MV-4-11 (cell line): ENCODE measurements around the gene VPS4B.
"Not testable (repeated sequence)": the region's sequence is repeated elsewhere in the genome, so short reads cannot be mapped to it uniquely, and the experiment has no call there.

ENCODE experiments used
- DNase-seq: peaks from one replicate; lab custom pipeline; 2025; lab: John Stamatoyannopoulos, UW

Gene VPS4B

DNA sequence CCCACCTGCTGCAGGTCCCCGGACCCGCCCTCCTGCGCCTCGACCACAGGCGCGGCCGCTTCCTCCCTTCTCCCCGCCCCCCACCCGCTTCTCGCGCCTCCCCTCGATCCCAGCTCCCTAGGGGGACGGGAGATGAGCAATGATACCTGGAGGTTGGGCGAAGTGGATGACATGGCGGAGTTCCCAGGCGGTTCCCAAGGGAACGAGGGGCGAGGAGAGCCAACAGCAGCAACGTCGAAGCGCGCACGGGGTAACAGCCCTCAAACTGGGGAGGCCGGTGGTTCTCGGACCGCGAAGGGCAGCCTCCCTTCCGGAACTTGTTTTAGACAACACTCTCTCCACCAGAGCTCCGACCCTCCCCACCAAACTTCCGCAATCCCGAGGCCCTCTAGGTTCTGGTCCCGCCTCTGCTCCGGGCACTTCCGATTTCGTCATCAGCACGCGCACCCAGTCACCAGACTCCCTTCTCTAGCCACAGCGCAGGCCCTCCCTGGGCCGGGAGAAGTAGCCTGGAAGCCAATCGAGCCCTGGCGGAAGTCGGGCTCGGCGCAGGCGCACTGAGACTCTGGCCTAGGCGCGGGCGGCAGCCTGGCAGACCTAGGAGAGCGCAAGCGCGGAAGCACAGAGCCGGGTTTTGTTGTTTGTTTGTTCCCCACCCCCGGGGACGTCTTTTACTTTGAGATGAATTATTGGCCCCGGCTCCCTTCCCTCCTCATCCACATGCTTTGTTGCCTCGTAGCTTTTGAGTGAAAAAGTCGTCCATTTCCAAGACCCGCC, at the start of gene VPS4B:
Gene VPS4B (minus strand): TSS at position 390 of the 777 bp plus-strand sequence. CDS start 217 bp downstream, at position 173.
- DNase-seq: peak; percentile 99

DNA sequence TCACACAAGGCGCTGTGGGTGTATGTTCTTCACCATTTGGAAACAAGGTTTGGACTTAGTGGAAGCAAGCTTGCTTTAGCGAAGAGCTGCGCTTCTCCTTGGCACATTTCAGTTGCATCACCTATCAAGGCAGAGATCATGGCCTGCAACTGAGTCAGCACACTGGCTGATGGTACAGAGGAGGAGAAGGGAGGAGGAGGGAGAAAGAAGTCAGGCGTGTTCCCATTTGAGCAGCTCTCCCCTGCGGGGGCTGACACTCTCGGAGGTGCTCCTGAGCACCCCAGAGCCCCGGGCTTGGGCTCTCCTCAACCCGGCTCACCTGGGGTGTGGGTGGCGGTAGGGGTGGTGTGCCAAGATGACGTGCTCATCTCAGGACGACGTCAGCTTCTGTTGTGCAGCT, 48.5 kb upstream of the VPS4B start:
- peak; percentile 14 for DNase-seq

DNA sequence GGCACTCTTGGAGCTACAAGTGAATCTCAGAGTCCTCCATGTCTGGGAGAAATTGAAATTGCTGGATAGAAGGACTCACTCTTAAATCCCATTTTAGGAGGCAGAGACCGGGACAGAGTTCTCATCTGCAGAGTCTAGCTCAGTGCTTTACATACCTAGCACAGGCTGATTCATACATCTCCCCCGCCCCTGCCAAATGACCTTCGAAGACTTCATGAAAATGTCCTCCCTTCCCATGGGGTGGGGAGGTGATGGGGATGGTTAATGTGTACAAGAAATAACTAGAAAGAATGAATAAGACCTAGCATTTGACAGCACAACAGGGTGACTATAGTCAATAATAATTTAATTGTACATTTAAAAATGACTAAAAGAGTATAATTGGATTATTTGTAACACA, 46.3 kb upstream of the VPS4B start:
- no peak for DNase-seq

DNA sequence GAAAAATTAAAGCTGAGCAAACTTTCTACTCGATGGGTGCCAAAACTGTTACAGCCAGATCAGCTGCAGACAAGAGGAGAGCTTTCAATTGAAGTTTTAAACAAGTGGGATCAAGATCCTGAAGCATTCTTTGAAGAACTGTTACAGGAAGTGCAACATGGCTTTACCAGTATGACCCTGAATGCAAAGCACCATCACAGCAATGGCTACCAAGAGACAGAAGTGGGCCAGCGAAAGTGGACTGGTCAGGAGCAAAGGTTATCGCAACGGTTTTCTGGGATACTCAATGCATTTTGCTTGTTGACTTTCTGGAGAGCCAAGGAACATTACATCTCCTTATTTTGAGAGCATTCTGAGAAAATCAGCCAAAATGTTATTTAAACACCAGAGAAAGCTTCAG, 45.4 kb upstream of the VPS4B start:
- DNase-seq: no peak

- DNase-seq: no peak
Observed at GRCh38 chr18:63465059-63465458, 42.8 kb upstream of the VPS4B start.

GRCh38 chr18:63464434-63464833, 42.2 kb upstream of the VPS4B start:
- no peak for DNase-seq

DNA sequence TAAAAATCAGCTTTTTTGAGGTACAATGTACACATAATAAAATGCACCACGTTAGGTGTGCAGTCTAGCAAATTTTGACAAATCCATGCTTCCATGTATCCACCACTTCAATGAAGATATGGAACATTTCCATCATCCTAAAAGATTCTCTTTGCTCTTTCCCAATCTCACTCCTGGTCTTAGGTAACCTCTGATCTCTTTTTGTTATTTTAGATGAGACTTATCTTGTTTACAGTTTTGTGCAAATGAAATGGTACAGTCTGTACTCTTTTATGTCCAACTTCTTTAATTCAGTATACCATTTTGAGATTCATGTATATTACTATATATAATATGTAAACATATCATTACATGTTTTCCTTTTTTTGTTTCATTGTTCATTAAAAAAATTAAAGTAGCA, 38.1 kb upstream of the VPS4B start:
- DNase-seq: no peak

GRCh38 chr18:63457977-63458376, 35.7 kb upstream of the VPS4B start:
- DNase-seq: no peak

- DNase-seq: no peak
Observed at GRCh38 chr18:63454497-63454896, 32.2 kb upstream of the VPS4B start.

GRCh38 chr18:63452751-63453150, 30.5 kb upstream of the VPS4B start:
- not testable (repeated sequence) for DNase-seq

DNA sequence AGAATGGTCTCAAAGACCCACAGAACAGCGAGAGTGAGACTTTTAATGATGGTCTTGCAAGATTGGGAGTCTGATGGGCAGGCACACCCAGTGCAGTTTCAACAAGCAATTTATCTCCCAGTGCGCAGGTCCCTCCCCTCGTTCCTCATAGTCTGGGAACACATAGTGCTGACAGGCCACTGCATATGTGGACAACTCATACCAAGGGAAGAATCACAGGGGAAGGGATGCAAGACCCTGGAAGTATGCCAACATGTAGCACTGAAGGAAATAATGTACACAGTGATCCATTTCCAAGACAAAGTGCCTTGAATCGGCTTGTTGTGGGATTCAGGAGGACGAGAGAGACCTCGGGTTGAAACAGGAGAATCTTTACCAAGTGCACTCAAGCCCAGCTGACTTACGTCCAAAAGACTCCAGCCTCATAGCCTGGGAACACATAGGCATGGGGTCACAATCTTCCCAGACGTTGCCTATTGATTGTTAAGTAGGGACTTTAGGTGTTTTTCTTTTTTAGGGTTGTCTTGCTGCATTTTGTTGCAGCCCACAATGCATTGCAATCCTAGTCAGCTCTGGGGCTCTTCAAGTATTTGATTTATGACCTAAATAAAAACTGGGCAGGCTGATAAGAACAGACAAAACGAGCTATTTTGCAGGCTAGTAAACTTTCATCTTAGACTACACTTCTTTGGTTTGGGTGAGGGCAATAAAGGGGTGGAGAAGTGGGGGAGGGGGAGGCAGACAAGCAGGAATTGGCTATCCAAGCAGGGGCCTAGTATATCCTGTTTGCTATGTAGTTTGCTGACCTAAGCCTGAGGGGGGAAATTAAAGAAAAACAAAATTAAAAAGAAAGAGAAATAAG, 29.8 kb upstream of the VPS4B start:
- no peak for DNase-seq

GRCh38 chr18:63449426-63449825, 27.1 kb upstream of the VPS4B start:
- DNase-seq: no peak

DNA sequence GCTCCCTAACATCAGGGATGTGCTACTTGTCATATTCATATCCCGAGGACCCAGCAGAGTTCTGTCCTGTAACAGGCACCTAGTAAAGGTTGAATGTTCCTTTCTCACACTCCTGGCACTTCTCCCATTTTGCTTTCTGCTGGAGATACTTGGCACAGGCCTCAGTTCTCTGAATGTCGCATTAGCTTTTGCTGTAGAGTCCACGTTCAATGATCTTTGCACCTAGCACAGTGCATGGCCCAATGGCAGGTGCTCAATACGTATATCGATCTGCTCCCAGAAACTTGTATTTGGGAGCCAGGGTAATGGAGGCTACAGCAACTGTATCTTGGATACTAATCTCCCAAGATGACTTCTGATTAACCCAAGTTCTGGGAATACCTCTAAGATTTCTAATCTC, 24.8 kb upstream of the VPS4B start:
- DNase-seq: no peak

GRCh38 chr18:63446266-63446665, 24.0 kb upstream of the VPS4B start:
- DNase-seq: no peak

GRCh38 chr18:63445037-63445436, 22.8 kb upstream of the VPS4B start:
- no peak for DNase-seq

GRCh38 chr18:63444580-63444979, 22.3 kb upstream of the VPS4B start:
- DNase-seq: peak; percentile 95

DNA sequence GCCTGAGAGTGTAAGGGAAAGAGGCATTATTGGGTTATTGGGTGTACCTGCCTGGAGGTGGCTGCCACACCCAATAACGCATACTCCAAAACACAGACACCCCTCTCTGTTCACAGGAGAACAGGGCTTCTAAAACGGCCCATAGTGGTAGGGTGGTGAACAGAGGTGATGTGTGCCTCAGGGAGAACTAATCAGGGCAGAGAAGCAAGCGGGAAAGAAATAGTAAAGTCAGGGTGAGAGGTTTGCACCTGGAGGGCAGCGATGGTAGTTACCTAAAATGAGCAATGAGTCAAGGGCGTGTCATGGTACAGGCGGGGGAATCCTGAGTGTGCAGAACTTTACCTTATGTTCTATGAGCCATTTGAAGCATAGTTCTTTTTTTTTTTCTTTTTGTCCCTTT, 21.6 kb upstream of the VPS4B start:
- no peak for DNase-seq

GRCh38 chr18:63440881-63441280, 18.6 kb upstream of the VPS4B start:
- peak; percentile 90 for DNase-seq

DNA sequence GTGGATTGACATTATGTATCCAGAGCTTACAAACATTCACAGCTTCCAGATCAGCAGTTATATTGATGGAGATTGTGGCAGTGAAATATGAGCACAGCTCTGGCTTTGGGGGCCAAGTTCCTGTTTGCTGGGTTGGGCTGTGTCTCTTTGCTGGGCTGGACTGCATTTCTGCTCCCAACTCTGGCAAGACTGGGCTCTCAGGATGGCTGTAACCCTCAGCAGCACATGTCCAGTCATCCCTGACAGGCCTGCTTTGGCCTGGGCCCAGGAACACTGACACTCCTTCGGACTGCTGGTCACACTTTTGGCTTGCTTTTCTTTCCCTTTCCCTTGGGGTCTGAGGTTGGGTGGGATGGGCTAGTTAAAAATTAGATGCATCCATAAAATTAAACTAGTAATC, 17.9 kb upstream of the VPS4B start:
- no peak for DNase-seq

- DNase-seq: peak; percentile 54
Observed at GRCh38 chr18:63439334-63439733, 17.1 kb upstream of the VPS4B start.

DNA sequence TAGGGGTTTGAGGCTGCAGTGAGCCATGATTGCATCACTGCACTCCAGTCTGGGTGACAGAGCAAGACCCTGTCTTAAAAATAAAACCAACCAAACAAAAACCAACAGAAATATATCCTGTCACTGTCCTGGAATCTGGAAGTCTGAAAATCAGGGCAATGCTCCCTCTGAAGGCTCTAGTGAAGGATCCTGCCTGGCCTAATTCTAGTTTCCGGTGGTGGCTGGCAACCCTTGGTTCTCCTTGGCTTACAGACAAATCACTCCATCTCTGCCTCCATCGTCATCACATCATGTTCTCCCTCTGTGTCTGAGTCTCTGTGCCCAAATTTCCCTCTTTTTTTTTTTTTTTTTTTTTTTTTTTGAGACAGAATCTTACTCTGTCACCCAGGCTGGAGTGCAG, 15.9 kb upstream of the VPS4B start:
- DNase-seq: no peak

DNA sequence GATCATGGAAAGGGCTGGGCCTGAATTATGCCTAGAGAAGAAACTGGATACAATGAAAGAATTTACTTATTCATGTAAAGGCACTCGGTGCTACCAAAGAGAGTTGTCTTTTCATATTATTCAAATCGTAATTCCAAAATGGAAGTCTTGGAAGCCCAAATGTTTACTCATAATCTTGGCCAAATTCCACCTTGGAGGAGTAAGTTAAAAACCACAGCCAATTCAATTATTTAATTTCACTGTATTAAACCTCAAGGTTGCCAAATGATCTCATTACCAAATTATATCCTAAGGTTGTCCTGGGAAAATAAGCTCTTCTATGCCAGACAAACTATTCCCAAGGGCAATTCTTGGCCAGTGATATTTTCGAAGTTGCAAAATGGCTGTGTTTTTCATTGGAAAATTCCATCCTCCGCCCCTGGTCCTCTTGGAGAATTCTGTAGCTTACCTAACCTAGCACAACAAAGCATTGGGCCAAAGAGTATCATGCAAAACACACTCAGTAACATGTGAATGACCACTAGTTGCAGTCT, 11.1 kb upstream of the VPS4B start:
- DNase-seq: no peak

GRCh38 chr18:63431180-63431579, 8.9 kb upstream of the VPS4B start:
- DNase-seq: no peak
